Measurements from ENCODE around the gene UBE2E1.

UBE2E1 gene

GRCh38 chr3:23775254-23775909 lies 30.4 kb upstream of the UBE2E1 start:
- Histone ChIP-seq H3K4me3 (ENCODE audit: low read length) (no peak overlapping the region), H2BK5ac (ENCODE audit: low read length) (no peak overlapping the region), H3K9ac (ENCODE audit: low read length) (no peak overlapping the region), H3K79me1 (ENCODE audit: low read length) (no peaks in the 10 kb centered on the region), H4K5ac (ENCODE audit: low read length) (no peak overlapping the region), H3K4me1 (ENCODE audit: control insufficient read depth, low read depth, low read length) (no peaks in the 10 kb centered on the region), H3K56ac (ENCODE audit: low read length) (no peak overlapping the region), H3K4ac (ENCODE audit: low read depth, low read length) (no peak overlapping the region), H2BK120ac (ENCODE audit: low read depth, low read length) (no peak overlapping the region), H2BK15ac (replicated peaks; ENCODE audit: low read depth) (no peak overlapping the region), H4K8ac (ENCODE audit: low read depth, low read length) (no peak overlapping the region), H3K79me2 (ENCODE audit: control insufficient read depth, insufficient read depth, low read length) (no peaks in the 10 kb centered on the region), H3K27ac (ENCODE audit: low read depth, low read length) (no peak overlapping the region), H3K27me3 (ENCODE audit: insufficient read depth, low read length, poor library complexity) (no peaks in the 10 kb centered on the region), H3K4me2 (ENCODE audit: low read length) (no peak overlapping the region), H3K23ac (ENCODE audit: low read length) (no peak overlapping the region), H2AK5ac (ENCODE audit: low read length) (no peak overlapping the region), H3K36me3 (ENCODE audit: control insufficient read depth, insufficient read depth, low read length) (no peaks in the 10 kb centered on the region), H3K18ac (ENCODE audit: low read length) (no peak overlapping the region)
- DNase-seq = no peak
- WGBS (ENCODE audit: extremely low coverage, insufficient coverage, low lambda C conversion rate) = no CpG with 5 or more reads among the region's 13 CpGs

GRCh38 chr3:23776352-23776891 lies 29.3 kb upstream of the UBE2E1 start:
- Histone ChIP-seq H3K27ac (ENCODE audit: low read depth, low read length) (no peak overlapping the region), H3K36me3 (ENCODE audit: control insufficient read depth, insufficient read depth, low read length) (no peaks in the 10 kb centered on the region), H3K9ac (ENCODE audit: low read length) (no peak overlapping the region), H4K5ac (ENCODE audit: low read length) (no peak overlapping the region), H3K4me3 (ENCODE audit: low read length) (no peak overlapping the region), H3K18ac (ENCODE audit: low read length) (no peak overlapping the region), H2BK5ac (ENCODE audit: low read length) (no peak overlapping the region), H4K8ac (ENCODE audit: low read depth, low read length) (no peak overlapping the region), H3K4me2 (ENCODE audit: low read length) (no peak overlapping the region), H3K23ac (ENCODE audit: low read length) (no peak overlapping the region), H2BK120ac (ENCODE audit: low read depth, low read length) (no peak overlapping the region), H3K4ac (ENCODE audit: low read depth, low read length) (no peak overlapping the region), H3K79me1 (ENCODE audit: low read length) (no peaks in the 10 kb centered on the region), H2BK15ac (replicated peaks; ENCODE audit: low read depth) (no peak overlapping the region), H3K79me2 (ENCODE audit: control insufficient read depth, insufficient read depth, low read length) (no peaks in the 10 kb centered on the region), H3K56ac (ENCODE audit: low read length) (no peak overlapping the region), H3K4me1 (ENCODE audit: control insufficient read depth, low read depth, low read length) (no peaks in the 10 kb centered on the region), H3K27me3 (ENCODE audit: insufficient read depth, low read length, poor library complexity) (no peaks in the 10 kb centered on the region), H2AK5ac (ENCODE audit: low read length) (no peak overlapping the region)
- no CpG with 5 or more reads among the region's 6 CpGs for WGBS (ENCODE audit: extremely low coverage, insufficient coverage, low lambda C conversion rate)
- no peak for DNase-seq

GRCh38 chr3:23778446-23778845 lies 27.3 kb upstream of the UBE2E1 start:
- Histone ChIP-seq H3K27me3 (ENCODE audit: insufficient read depth, low read length, poor library complexity) (no peaks in the 10 kb centered on the region), H3K36me3 (ENCODE audit: control insufficient read depth, insufficient read depth, low read length) (no peaks in the 10 kb centered on the region), H3K4me1 (ENCODE audit: control insufficient read depth, low read depth, low read length) (no peaks in the 10 kb centered on the region), H2AK5ac (ENCODE audit: low read length) (no peak overlapping the region), H4K5ac (ENCODE audit: low read length) (no peak overlapping the region), H2BK15ac (replicated peaks; ENCODE audit: low read depth) (no peak overlapping the region), H3K4me3 (ENCODE audit: low read length) (no peak overlapping the region), H3K4ac (ENCODE audit: low read depth, low read length) (no peak overlapping the region), H3K56ac (ENCODE audit: low read length) (no peak overlapping the region), H3K27ac (ENCODE audit: low read depth, low read length) (no peak overlapping the region), H3K4me2 (ENCODE audit: low read length) (no peak overlapping the region), H3K79me1 (ENCODE audit: low read length) (no peaks in the 10 kb centered on the region), H3K23ac (ENCODE audit: low read length) (no peak overlapping the region), H3K18ac (ENCODE audit: low read length) (no peak overlapping the region), H2BK5ac (ENCODE audit: low read length) (no peak overlapping the region), H3K79me2 (ENCODE audit: control insufficient read depth, insufficient read depth, low read length) (no peaks in the 10 kb centered on the region), H2BK120ac (ENCODE audit: low read depth, low read length) (no peak overlapping the region), H3K9ac (ENCODE audit: low read length) (no peak overlapping the region), H4K8ac (ENCODE audit: low read depth, low read length) (no peak overlapping the region)
- no peak for DNase-seq
- no CpG with 5 or more reads among the region's 2 CpGs for WGBS (ENCODE audit: extremely low coverage, insufficient coverage, low lambda C conversion rate)

DNA sequence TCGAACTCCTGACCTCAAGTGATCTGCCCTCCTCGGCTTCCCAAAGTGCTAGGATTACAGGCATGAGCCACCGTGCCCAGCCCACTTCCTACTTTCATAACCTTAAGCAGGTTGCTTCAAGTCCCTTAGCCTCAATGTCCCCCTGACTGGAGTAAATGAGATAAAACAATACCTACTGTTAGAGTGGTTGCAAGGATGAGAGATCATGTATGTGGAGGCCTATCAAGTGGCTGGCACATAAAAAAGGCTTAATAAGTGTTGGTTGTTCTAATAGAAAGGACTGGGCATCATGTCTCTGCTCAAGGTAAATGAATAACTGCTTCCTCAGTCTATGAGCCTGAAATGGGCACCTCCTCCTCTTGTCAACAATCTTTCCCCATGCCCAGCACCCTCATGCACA lies 25.9 kb upstream of the UBE2E1 start:
- Histone ChIP-seq H4K8ac (ENCODE audit: low read depth, low read length) (no peak overlapping the region), H2BK5ac (ENCODE audit: low read length) (no peak overlapping the region), H3K9ac (ENCODE audit: low read length) (no peak overlapping the region), H2BK15ac (replicated peaks; ENCODE audit: low read depth) (no peak overlapping the region), H3K56ac (ENCODE audit: low read length) (no peak overlapping the region), H2AK5ac (ENCODE audit: low read length) (no peak overlapping the region), H3K4me1 (ENCODE audit: control insufficient read depth, low read depth, low read length) (no peaks in the 10 kb centered on the region), H3K23ac (ENCODE audit: low read length) (no peak overlapping the region), H4K5ac (ENCODE audit: low read length) (no peak overlapping the region), H3K27ac (ENCODE audit: low read depth, low read length) (no peak overlapping the region), H3K79me2 (ENCODE audit: control insufficient read depth, insufficient read depth, low read length) (no peaks in the 10 kb centered on the region), H2BK120ac (ENCODE audit: low read depth, low read length) (no peak overlapping the region), H3K4me3 (ENCODE audit: low read length) (no peak overlapping the region), H3K27me3 (ENCODE audit: insufficient read depth, low read length, poor library complexity) (no peaks in the 10 kb centered on the region), H3K4me2 (ENCODE audit: low read length) (no peak overlapping the region), H3K4ac (ENCODE audit: low read depth, low read length) (no peak overlapping the region), H3K18ac (ENCODE audit: low read length) (no peak overlapping the region), H3K36me3 (ENCODE audit: control insufficient read depth, insufficient read depth, low read length) (no peaks in the 10 kb centered on the region), H3K79me1 (ENCODE audit: low read length) (no peaks in the 10 kb centered on the region)
- no peak for DNase-seq
- WGBS (ENCODE audit: extremely low coverage, insufficient coverage, low lambda C conversion rate) = no CpG with 5 or more reads among the region's 3 CpGs

- no peaks in the 10 kb centered on the region for H3K27me3 ChIP-seq (ENCODE audit: insufficient read depth, low read length, poor library complexity)
- no peak overlapping the region for H4K5ac ChIP-seq (ENCODE audit: low read length)
- no peak overlapping the region for H2AK5ac ChIP-seq (ENCODE audit: low read length)
- no peaks in the 10 kb centered on the region for H3K79me2 ChIP-seq (ENCODE audit: control insufficient read depth, insufficient read depth, low read length)
- H3K4me3 ChIP-seq (ENCODE audit: low read length) = no peak overlapping the region
- no peak overlapping the region for H3K4ac ChIP-seq (ENCODE audit: low read depth, low read length)
- no peak overlapping the region for H3K9ac ChIP-seq (ENCODE audit: low read length)
- no peak overlapping the region for H3K56ac ChIP-seq (ENCODE audit: low read length)
- WGBS (ENCODE audit: extremely low coverage, insufficient coverage, low lambda C conversion rate) = no CpG with 5 or more reads among the region's 1 CpG
- H3K27ac ChIP-seq (ENCODE audit: low read depth, low read length) = no peak overlapping the region
- H2BK120ac ChIP-seq (ENCODE audit: low read depth, low read length) = no peak overlapping the region
- no peaks in the 10 kb centered on the region for H3K79me1 ChIP-seq (ENCODE audit: low read length)
- no peak overlapping the region for H2BK15ac ChIP-seq (replicated peaks; ENCODE audit: low read depth)
- H4K8ac ChIP-seq (ENCODE audit: low read depth, low read length) = no peak overlapping the region
- DNase-seq = no peak
- no peak overlapping the region for H3K18ac ChIP-seq (ENCODE audit: low read length)
- H3K23ac ChIP-seq (ENCODE audit: low read length) = no peak overlapping the region
- no peaks in the 10 kb centered on the region for H3K36me3 ChIP-seq (ENCODE audit: control insufficient read depth, insufficient read depth, low read length)
- H3K4me2 ChIP-seq (ENCODE audit: low read length) = no peak overlapping the region
- H2BK5ac ChIP-seq (ENCODE audit: low read length) = no peak overlapping the region
- H3K4me1 ChIP-seq (ENCODE audit: control insufficient read depth, low read depth, low read length) = no peaks in the 10 kb centered on the region
Observed at GRCh38 chr3:23781051-23781450, 24.7 kb upstream of the UBE2E1 start.

DNA sequence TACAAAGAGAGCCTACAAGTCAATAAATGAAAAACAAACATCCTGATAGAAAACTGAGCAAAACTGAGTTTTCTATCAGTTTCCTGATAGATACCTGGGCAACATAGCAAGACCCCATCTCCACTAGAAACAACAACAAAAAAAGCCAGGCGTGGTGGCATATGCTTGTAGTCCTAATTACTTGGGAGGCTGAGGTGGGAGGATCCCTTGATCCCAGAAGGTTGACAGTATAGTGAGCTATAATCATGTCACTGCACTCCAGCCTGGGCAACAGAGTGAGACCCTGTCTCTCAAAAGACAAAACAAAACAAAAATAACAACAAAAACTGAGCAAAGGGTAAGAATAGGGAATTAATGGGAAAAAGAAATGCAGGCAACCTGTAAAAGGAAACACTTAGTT lies 23.9 kb upstream of the UBE2E1 start:
- Histone ChIP-seq H3K79me2 (ENCODE audit: control insufficient read depth, insufficient read depth, low read length) (no peaks in the 10 kb centered on the region), H2BK5ac (ENCODE audit: low read length) (no peak overlapping the region), H3K27me3 (ENCODE audit: insufficient read depth, low read length, poor library complexity) (no peaks in the 10 kb centered on the region), H3K9ac (ENCODE audit: low read length) (no peak overlapping the region), H3K4ac (ENCODE audit: low read depth, low read length) (no peak overlapping the region), H3K36me3 (ENCODE audit: control insufficient read depth, insufficient read depth, low read length) (no peaks in the 10 kb centered on the region), H3K27ac (ENCODE audit: low read depth, low read length) (no peak overlapping the region), H3K79me1 (ENCODE audit: low read length) (no peaks in the 10 kb centered on the region), H4K5ac (ENCODE audit: low read length) (no peak overlapping the region), H3K4me3 (ENCODE audit: low read length) (no peak overlapping the region), H3K56ac (ENCODE audit: low read length) (no peak overlapping the region), H2BK15ac (replicated peaks; ENCODE audit: low read depth) (no peak overlapping the region), H3K4me2 (ENCODE audit: low read length) (no peak overlapping the region), H2BK120ac (ENCODE audit: low read depth, low read length) (no peak overlapping the region), H3K18ac (ENCODE audit: low read length) (no peak overlapping the region), H2AK5ac (ENCODE audit: low read length) (no peak overlapping the region), H3K23ac (ENCODE audit: low read length) (no peak overlapping the region), H4K8ac (ENCODE audit: low read depth, low read length) (no peak overlapping the region), H3K4me1 (ENCODE audit: control insufficient read depth, low read depth, low read length) (no peaks in the 10 kb centered on the region)
- WGBS (ENCODE audit: extremely low coverage, insufficient coverage, low lambda C conversion rate) = no CpG with 5 or more reads among the region's 1 CpG
- DNase-seq = no peak

Data from mesendoderm (in vitro differentiated cells).